WTC11 (cell line): Measurements from ENCODE around the gene SMIM41. TPM values are rescaled to one million over a fixed set of nuclear protein-coding genes. Genes with fewer than 3 reads are reported as not detected.

Experiments used
- ATAC-seq: fragments of 200-7000 bp; cut with Tn5 transposase; 2 replicates; pipeline ENCODE4 v1.10.0; 2021; ENCODE audit warnings: mild to moderate bottlenecking, moderate library complexity
- CTCF ChIA-PET: fragments of 300-600 bp; sonication (Branson Sonifier 250); formaldehyde crosslinking; loops from one replicate; lab custom pipeline; 2021; ENCODE audit warnings: antibody characterized with exemption; lab: Charles Lee
- POLR2A ChIA-PET: fragments of 350-600 bp; sonication (Branson Sonifier 250); formaldehyde crosslinking; loops from one replicate; lab custom pipeline; 2021; ENCODE audit warnings: antibody characterized with exemption; lab: Charles Lee
- DNase-seq: peaks from one replicate; pipeline ENCODE4 v3.0.0; 2021; ENCODE audit warnings: low spot score
- H3K27ac Mint-ChIP-seq: 2 replicates; pipeline ENCODE4 v1.8.0; 2021; ENCODE audit warnings: mixed read lengths
- H3K27me3 Mint-ChIP-seq: 2 replicates; pipeline ENCODE4 v1.8.0; 2021; ENCODE audit warnings: low read depth, mild to moderate bottlenecking, moderate library complexity, mixed read lengths
- H3K36me3 Mint-ChIP-seq: 2 replicates; pipeline ENCODE4 v1.8.0; 2021; ENCODE audit warnings: mixed read lengths
- H3K4me1 Mint-ChIP-seq: 2 replicates; pipeline ENCODE4 v1.8.0; 2022; ENCODE audit warnings: mixed read lengths
- H3K4me3 Mint-ChIP-seq: 2 replicates; pipeline ENCODE4 v1.8.0; 2021; ENCODE audit warnings: mild to moderate bottlenecking, moderate library complexity, mixed read lengths
- H3K9me3 Mint-ChIP-seq: 2 replicates; pipeline ENCODE4 v1.8.0; 2021; ENCODE audit warnings: mixed read lengths
- AFF4 ChIP-seq: sonication (generic); formaldehyde crosslinking; IDR thresholded peaks from 2 replicates; pipeline ENCODE4 v1.8.1; 2023; ENCODE audit warnings: mild to moderate bottlenecking, missing genetic modification reagents, borderline replicate concordance
- ATF1 ChIP-seq: sonication (generic); formaldehyde crosslinking; IDR thresholded peaks from 2 replicates; pipeline ENCODE4 v1.8.1; 2023; ENCODE audit warnings: mild to moderate bottlenecking, moderate library complexity, missing genetic modification reagents
- ERG ChIP-seq: fragments of 250-450 bp; sonication (Bioruptor Pico); IDR thresholded peaks from 2 replicates; pipeline ENCODE4 v1.8.0; 2021; ENCODE audit warnings: mild to moderate bottlenecking
- ETV6 ChIP-seq: sonication (generic); formaldehyde crosslinking; IDR thresholded peaks from 2 replicates; pipeline ENCODE4 v1.8.1; 2022; ENCODE audit warnings: mild to moderate bottlenecking, missing genetic modification reagents
- FOXP1 ChIP-seq: sonication (generic); formaldehyde crosslinking; IDR thresholded peaks from 2 replicates; pipeline ENCODE4 v1.8.0; 2022; ENCODE audit warnings: missing genetic modification reagents, mild to moderate bottlenecking, moderate library complexity, borderline replicate concordance
- HMGA2 ChIP-seq: fragments of 250-450 bp; sonication (Bioruptor Pico); IDR thresholded peaks from 2 replicates; pipeline ENCODE4 v1.4.0; 2021; ENCODE audit warnings: mild to moderate bottlenecking, moderate library complexity
- MLX ChIP-seq: sonication (generic); formaldehyde crosslinking; IDR thresholded peaks from 2 replicates; pipeline ENCODE4 v1.8.1; 2023; ENCODE audit warnings: mild to moderate bottlenecking, missing genetic modification reagents, moderate library complexity
- NR3C1 ChIP-seq: sonication (generic); formaldehyde crosslinking; conservative IDR thresholded peaks from 2 replicates; pipeline ENCODE4 v1.8.1; 2023; ENCODE audit warnings: low read depth, mild to moderate bottlenecking, missing genetic modification reagents
- PRRX2 ChIP-seq: fragments of 250-450 bp; sonication (Bioruptor Pico); IDR thresholded peaks from 2 replicates; pipeline ENCODE4 v1.8.0; 2021; ENCODE audit warnings: mild to moderate bottlenecking
- SP1 ChIP-seq: sonication (generic); formaldehyde crosslinking; conservative IDR thresholded peaks from 2 replicates; pipeline ENCODE4 v1.8.1; 2022; ENCODE audit warnings: missing genetic modification reagents
- ZNF121 ChIP-seq: sonication (generic); formaldehyde crosslinking; IDR thresholded peaks from 2 replicates; pipeline ENCODE4 v1.8.0; 2023; ENCODE audit warnings: missing genetic modification reagents
- ZNF671 ChIP-seq: fragments of 250-450 bp; sonication (Bioruptor Pico); IDR thresholded peaks from 2 replicates; pipeline ENCODE4 v1.8.0; 2021; ENCODE audit warnings: mild to moderate bottlenecking
- total RNA-seq: library from RNA; stranded (reverse); gene quantifications from 3 replicates; pipeline ENCODE4 v1.2.3, GENCODE V29; 2021
- TF ChIP-seq, protein P1 (sequence below): sonication (generic); formaldehyde crosslinking; IDR thresholded peaks from 2 replicates; pipeline ENCODE4 v1.8.0; 2022; ENCODE audit warnings: mild to moderate bottlenecking, missing genetic modification reagents
- TF ChIP-seq, protein P2 (sequence below): sonication (generic); formaldehyde crosslinking; conservative IDR thresholded peaks from 2 replicates; pipeline ENCODE4 v1.8.1; 2022; ENCODE audit warnings: mild to moderate bottlenecking, missing genetic modification reagents
- TF ChIP-seq, protein P3 (sequence below): sonication (generic); formaldehyde crosslinking; IDR thresholded peaks from 2 replicates; pipeline ENCODE4 v1.8.0; 2022; ENCODE audit warnings: mild to moderate bottlenecking, missing genetic modification reagents
- TF ChIP-seq, protein P4 (sequence below): sonication (generic); formaldehyde crosslinking; IDR thresholded peaks from 2 replicates; pipeline ENCODE4 v1.8.1; 2023; ENCODE audit warnings: mild to moderate bottlenecking, missing genetic modification reagents, moderate library complexity

Gene SMIM41
- total RNA-seq, 1 experiment from 2014 or later, result not detected

- CTCF ChIA-PET, result interaction anchor here (0.6 to 3.3 kb wide), 16 partner anchors 10 to 724 kb away, joined by 3 to 29 read pairs (median 4); no protein-coding TSS in a partner anchor
- Mint-ChIP-seq H3K27me3 (no peaks in the 10 kb centered on the region), H3K9me3 (no peaks in the 10 kb centered on the region), H3K4me3 (no peak overlapping the region), H3K4me1 (peaks cover 33% of the 10 kb centered on the region), H3K36me3 (no peaks in the 10 kb centered on the region), H3K27ac (no peak overlapping the region)
- TF ChIP-seq, protein P1, sequence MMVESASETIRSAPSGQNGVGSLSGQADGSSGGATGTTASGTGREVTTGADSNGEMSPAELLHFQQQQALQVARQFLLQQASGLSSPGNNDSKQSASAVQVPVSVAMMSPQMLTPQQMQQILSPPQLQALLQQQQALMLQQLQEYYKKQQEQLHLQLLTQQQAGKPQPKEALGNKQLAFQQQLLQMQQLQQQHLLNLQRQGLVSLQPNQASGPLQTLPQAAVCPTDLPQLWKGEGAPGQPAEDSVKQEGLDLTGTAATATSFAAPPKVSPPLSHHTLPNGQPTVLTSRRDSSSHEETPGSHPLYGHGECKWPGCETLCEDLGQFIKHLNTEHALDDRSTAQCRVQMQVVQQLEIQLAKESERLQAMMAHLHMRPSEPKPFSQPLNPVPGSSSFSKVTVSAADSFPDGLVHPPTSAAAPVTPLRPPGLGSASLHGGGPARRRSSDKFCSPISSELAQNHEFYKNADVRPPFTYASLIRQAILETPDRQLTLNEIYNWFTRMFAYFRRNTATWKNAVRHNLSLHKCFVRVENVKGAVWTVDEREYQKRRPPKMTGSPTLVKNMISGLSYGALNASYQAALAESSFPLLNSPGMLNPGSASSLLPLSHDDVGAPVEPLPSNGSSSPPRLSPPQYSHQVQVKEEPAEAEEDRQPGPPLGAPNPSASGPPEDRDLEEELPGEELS (CRISPR knock-in tag), result no peak
- TF ChIP-seq HMGA2 (CRISPR knock-in tag), result no peak
- TF ChIP-seq ETV6 (CRISPR knock-in tag), result no peak
- no peak for TF ChIP-seq SP1 (CRISPR knock-in tag)
- TF ChIP-seq ERG (CRISPR knock-in tag), result no peak
- no peak for TF ChIP-seq ATF1
- TF ChIP-seq NR3C1 (CRISPR knock-in tag), result no peak
- no peak for TF ChIP-seq MLX (CRISPR knock-in tag)
- TF ChIP-seq, protein P2, sequence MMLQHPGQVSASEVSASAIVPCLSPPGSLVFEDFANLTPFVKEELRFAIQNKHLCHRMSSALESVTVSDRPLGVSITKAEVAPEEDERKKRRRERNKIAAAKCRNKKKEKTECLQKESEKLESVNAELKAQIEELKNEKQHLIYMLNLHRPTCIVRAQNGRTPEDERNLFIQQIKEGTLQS (CRISPR knock-in tag), result no peak
- TF ChIP-seq PRRX2 (CRISPR knock-in tag), result no peak
- no peak for TF ChIP-seq AFF4 (CRISPR knock-in tag)
- TF ChIP-seq FOXP1, result no peak
- no peak for TF ChIP-seq ZNF671 (CRISPR knock-in tag)
- TF ChIP-seq, protein P3, sequence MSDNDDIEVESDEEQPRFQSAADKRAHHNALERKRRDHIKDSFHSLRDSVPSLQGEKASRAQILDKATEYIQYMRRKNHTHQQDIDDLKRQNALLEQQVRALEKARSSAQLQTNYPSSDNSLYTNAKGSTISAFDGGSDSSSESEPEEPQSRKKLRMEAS (CRISPR knock-in tag), result no peak
- no peak for TF ChIP-seq ZNF121
- TF ChIP-seq, protein P4, sequence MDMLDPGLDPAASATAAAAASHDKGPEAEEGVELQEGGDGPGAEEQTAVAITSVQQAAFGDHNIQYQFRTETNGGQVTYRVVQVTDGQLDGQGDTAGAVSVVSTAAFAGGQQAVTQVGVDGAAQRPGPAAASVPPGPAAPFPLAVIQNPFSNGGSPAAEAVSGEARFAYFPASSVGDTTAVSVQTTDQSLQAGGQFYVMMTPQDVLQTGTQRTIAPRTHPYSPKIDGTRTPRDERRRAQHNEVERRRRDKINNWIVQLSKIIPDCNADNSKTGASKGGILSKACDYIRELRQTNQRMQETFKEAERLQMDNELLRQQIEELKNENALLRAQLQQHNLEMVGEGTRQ (CRISPR knock-in tag), result no peak
- DNase-seq, result no peak
- ATAC-seq, result no peak
- POLR2A ChIA-PET, result interaction anchor here (0.8 kb wide), 1 partner anchor 22 kb away, joined by 3 read pairs; no protein-coding TSS in a partner anchor
Measured at GRCh38 chr12:52146822-52147366, 67.4 kb downstream of the SMIM41 start.
